ENCODE results near the gene NLRC5.
"Not testable (repeated sequence)": the region's sequence is repeated elsewhere in the genome, so short reads cannot be mapped to it uniquely, and the experiment has no call there.

Gene NLRC5

DNA sequence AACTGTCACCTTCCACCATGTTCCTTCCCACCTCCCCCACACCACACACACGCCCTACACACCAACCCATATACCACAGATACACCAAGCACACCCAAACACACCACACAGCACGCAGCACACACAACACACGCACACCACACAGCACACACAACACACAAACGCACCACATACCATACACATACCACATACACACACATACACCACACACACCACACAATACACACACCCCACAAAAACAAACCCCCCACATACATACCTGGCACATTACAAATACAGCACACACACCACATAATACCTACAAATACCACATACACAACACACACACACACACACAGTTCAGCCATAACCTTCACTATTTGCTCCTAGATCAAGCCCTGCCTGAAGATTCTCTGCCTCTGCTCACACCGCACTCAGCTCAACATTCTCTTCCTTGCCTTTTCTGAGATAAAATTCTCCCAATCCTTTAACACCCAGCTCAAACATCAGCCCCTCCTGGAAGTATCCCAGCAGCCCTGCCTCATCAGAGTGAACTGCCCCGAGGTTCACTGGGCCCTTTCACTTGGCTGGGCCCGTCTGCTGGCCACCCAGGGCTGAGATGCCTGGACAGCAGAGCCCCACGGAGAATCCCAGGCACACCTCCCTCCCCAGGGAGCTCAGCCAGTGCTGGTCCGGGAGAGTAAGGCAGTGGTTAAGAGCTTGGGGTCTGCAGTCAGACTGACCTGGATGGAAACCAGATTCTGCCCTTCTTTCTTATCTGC, 71.1 kb downstream of the NLRC5 start:
- H3K9me2 ChIP-seq (ENCODE audit: low read depth, low read length): no peaks in the 10 kb centered on the region
- no peak overlapping the region for H3K4me3 ChIP-seq (ENCODE audit: low read depth, low read length, poor library complexity, severe bottlenecking)
- H3F3A ChIP-seq (ENCODE audit: insufficient read depth, low read length): no peaks in the 10 kb centered on the region
- no peaks in the 10 kb centered on the region for H3K9me3 ChIP-seq (ENCODE audit: low read length)
- TF ChIP-seq, protein P1, sequence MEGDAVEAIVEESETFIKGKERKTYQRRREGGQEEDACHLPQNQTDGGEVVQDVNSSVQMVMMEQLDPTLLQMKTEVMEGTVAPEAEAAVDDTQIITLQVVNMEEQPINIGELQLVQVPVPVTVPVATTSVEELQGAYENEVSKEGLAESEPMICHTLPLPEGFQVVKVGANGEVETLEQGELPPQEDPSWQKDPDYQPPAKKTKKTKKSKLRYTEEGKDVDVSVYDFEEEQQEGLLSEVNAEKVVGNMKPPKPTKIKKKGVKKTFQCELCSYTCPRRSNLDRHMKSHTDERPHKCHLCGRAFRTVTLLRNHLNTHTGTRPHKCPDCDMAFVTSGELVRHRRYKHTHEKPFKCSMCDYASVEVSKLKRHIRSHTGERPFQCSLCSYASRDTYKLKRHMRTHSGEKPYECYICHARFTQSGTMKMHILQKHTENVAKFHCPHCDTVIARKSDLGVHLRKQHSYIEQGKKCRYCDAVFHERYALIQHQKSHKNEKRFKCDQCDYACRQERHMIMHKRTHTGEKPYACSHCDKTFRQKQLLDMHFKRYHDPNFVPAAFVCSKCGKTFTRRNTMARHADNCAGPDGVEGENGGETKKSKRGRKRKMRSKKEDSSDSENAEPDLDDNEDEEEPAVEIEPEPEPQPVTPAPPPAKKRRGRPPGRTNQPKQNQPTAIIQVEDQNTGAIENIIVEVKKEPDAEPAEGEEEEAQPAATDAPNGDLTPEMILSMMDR (IDR thresholded peaks at IDR 0.05; ENCODE audit: low read length): no peak
- TF ChIP-seq EZH2 (IDR thresholded peaks at IDR 0.05; ENCODE audit: borderline replicate concordance, low read length): no peak
- no peaks in the 10 kb centered on the region for H4K20me1 ChIP-seq (ENCODE audit: insufficient read depth, low read length)
- H3K79me2 ChIP-seq (ENCODE audit: insufficient read depth, low read length): no peaks in the 10 kb centered on the region
- H3K27ac ChIP-seq (ENCODE audit: low read depth, low read length, poor library complexity, severe bottlenecking): no peak overlapping the region
- no peaks in the 10 kb centered on the region for H3K27me3 ChIP-seq (ENCODE audit: insufficient read depth, low read length)
- H3K4me2 ChIP-seq (ENCODE audit: low read length): no peak overlapping the region
- H2AFZ ChIP-seq (ENCODE audit: low read length): no peak overlapping the region
- no peaks in the 10 kb centered on the region for H3K36me3 ChIP-seq (ENCODE audit: insufficient read depth, low read length)
- no peak overlapping the region for H3K9ac ChIP-seq (ENCODE audit: low read length)
- no peaks in the 10 kb centered on the region for H3K4me1 ChIP-seq (ENCODE audit: insufficient read depth, low read length, severe bottlenecking)

DNA sequence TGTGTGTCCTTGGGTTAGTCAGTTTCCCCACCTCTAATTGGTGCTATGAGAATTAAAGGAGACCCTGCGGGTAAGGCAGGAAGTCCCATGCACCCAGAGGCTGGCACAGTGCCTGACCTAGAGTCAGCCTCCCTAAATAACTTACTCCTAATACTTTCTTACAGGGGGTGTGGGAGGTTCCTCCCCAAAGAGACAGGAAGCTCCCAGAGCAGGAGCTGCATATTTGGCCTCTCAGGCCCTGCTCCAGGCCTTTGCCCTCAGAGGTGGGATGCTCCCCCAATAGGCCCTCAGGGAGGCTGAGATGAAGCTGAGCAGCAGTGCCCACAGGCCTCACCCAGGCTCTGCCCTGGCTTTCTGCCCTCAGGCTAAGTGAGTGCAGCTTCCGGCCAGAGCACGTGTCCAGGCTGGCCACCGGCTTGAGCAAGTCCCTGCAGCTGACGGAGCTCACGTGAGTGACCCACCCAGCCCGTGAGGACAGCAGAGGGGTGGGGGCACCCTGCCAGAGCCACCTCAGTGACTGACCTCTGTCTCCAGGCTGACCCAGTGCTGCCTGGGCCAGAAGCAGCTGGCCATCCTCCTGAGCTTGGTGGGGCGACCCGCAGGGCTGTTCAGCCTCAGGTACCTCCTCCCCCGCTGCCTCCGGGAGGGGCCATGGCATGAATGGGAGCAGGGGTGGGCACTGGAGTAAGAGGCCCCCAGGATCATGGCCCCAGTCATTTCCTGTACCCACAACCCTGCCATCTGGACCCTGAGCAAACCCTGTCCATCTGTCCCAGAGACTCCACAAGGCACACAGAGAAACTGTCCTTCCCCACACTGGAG, 71.9 kb downstream of the NLRC5 start:
- no peak overlapping the region for H2AFZ ChIP-seq (ENCODE audit: low read length)

DNA sequence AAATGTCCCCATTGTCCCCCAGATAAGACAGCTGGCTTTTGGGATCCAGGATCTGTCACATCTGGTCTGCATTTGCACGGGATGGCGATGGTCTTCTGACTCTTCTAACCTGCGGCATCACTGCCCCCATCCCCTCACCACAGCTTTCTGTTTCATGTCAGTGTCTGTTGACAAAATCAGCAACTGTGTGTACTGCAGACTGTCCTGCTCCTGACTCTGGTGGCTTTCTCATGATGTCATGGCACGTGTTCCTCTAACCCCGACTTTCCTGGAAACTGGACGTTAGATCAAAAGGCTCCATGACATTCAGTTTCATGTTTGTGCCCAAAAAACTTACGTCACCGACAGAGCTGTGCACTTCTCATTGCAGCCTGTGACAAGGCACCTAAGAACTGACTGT, 73.0 kb downstream of the NLRC5 start:
- no peak overlapping the region for H3K9ac ChIP-seq (ENCODE audit: low read length)
- H3K4me2 ChIP-seq (ENCODE audit: low read length): no peak overlapping the region
- H3K9me3 ChIP-seq (ENCODE audit: low read length): no peaks in the 10 kb centered on the region
- no peaks in the 10 kb centered on the region for H3K36me3 ChIP-seq (ENCODE audit: insufficient read depth, low read length)
- H3K79me2 ChIP-seq (ENCODE audit: insufficient read depth, low read length): no peaks in the 10 kb centered on the region
- H3K27ac ChIP-seq (ENCODE audit: low read depth, low read length, poor library complexity, severe bottlenecking): no peak overlapping the region
- H4K20me1 ChIP-seq (ENCODE audit: insufficient read depth, low read length): no peaks in the 10 kb centered on the region
- no peaks in the 10 kb centered on the region for H3F3A ChIP-seq (ENCODE audit: insufficient read depth, low read length)
- no peak overlapping the region for H2AFZ ChIP-seq (ENCODE audit: low read length)
- H3K4me1 ChIP-seq (ENCODE audit: insufficient read depth, low read length, severe bottlenecking): no peaks in the 10 kb centered on the region
- no peak overlapping the region for H3K4me3 ChIP-seq (ENCODE audit: low read depth, low read length, poor library complexity, severe bottlenecking)
- H3K9me2 ChIP-seq (ENCODE audit: low read depth, low read length): no peaks in the 10 kb centered on the region
- TF ChIP-seq, protein P1 (IDR thresholded peaks at IDR 0.05; ENCODE audit: low read length): no peak
- no peak for TF ChIP-seq EZH2 (IDR thresholded peaks at IDR 0.05; ENCODE audit: borderline replicate concordance, low read length)
- no peaks in the 10 kb centered on the region for H3K27me3 ChIP-seq (ENCODE audit: insufficient read depth, low read length)

More for the DNA sequence above, 71.9 kb downstream of the NLRC5 start:
- Histone ChIP-seq H3K27me3 (ENCODE audit: insufficient read depth, low read length) (no peaks in the 10 kb centered on the region), H3K9me2 (ENCODE audit: low read depth, low read length) (no peaks in the 10 kb centered on the region), H3K4me3 (ENCODE audit: low read depth, low read length, poor library complexity, severe bottlenecking) (no peak overlapping the region), H3K27ac (ENCODE audit: low read depth, low read length, poor library complexity, severe bottlenecking) (no peak overlapping the region), H3K4me2 (ENCODE audit: low read length) (no peak overlapping the region), H3K4me1 (ENCODE audit: insufficient read depth, low read length, severe bottlenecking) (no peaks in the 10 kb centered on the region), H4K20me1 (ENCODE audit: insufficient read depth, low read length) (no peaks in the 10 kb centered on the region), H3K36me3 (ENCODE audit: insufficient read depth, low read length) (no peaks in the 10 kb centered on the region), H3F3A (ENCODE audit: insufficient read depth, low read length) (no peaks in the 10 kb centered on the region), H3K79me2 (ENCODE audit: insufficient read depth, low read length) (no peaks in the 10 kb centered on the region), H3K9me3 (ENCODE audit: low read length) (no peaks in the 10 kb centered on the region), H3K9ac (ENCODE audit: low read length) (no peak overlapping the region)
- no peak for TF ChIP-seq EZH2 (IDR thresholded peaks at IDR 0.05; ENCODE audit: borderline replicate concordance, low read length)
- TF ChIP-seq, protein P1 (IDR thresholded peaks at IDR 0.05; ENCODE audit: low read length): no peak

DNA sequence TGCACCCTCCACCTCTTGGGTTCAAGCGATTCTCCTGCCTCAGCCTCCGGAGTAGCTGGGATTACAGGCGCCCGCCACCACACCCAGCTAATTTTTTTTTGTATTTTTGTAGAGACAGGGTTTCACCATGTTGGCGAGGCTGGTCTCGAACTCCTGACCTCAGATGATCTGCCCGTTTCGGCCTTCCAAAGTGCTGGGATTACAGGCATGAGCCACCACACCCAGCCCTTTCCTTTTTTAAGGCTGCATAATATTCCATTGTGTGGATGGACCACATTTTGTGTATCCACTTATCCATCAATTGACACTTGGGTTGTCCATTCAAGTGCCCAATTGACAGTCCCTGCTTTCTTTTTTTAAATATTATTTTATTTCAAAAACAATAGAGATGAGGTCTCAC, 73.8 kb downstream of the NLRC5 start:
- not testable (repeated sequence) for H3K4me3 ChIP-seq (ENCODE audit: low read depth, low read length, poor library complexity, severe bottlenecking); H3F3A ChIP-seq (ENCODE audit: insufficient read depth, low read length); H3K9me3 ChIP-seq (ENCODE audit: low read length); H3K9ac ChIP-seq (ENCODE audit: low read length); H3K4me2 ChIP-seq (ENCODE audit: low read length); H4K20me1 ChIP-seq (ENCODE audit: insufficient read depth, low read length); H3K79me2 ChIP-seq (ENCODE audit: insufficient read depth, low read length); H3K9me2 ChIP-seq (ENCODE audit: low read depth, low read length); H3K27me3 ChIP-seq (ENCODE audit: insufficient read depth, low read length); H3K4me1 ChIP-seq (ENCODE audit: insufficient read depth, low read length, severe bottlenecking); H2AFZ ChIP-seq (ENCODE audit: low read length); H3K36me3 ChIP-seq (ENCODE audit: insufficient read depth, low read length); H3K27ac ChIP-seq (ENCODE audit: low read depth, low read length, poor library complexity, severe bottlenecking)

Measured in OCI-LY1 (cell line).